Germinal center (tissue), 1 donor: ENCODE results near the gene SLC16A13.
"Not testable (repeated sequence)": the region's sequence is repeated elsewhere in the genome, so short reads cannot be mapped to it uniquely, and the experiment has no call there.

Source experiments
- DNase-seq: peaks from one replicate; pipeline ENCODE4 v3.0.0; 2012; ENCODE audit warnings: mixed read lengths, low spot score

Gene SLC16A13

DNA sequence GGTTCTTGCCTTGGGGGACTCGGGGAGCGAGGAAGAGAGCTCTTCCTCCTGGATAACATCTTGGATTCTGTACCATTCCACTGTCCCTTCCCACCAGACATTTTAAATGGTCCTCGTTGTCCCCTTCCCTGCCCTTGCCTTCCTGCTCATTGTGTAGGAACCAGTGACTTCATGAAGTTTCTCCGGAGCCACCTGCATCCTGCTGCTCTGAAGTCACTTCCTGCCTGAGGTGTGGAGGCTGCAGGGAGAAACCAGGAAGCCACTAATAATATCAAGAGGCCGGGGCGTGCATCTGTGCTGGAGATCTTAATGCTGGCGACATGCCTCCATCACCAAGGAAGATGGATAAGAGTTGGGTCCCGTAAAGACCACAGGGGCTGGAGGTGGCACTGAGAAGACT, 6.2 kb upstream of the SLC16A13 start:
- DNase-seq = no peak

GRCh38 chr17:7034955-7035590, 742 bp upstream of the SLC16A13 start:
- DNase-seq = no peak

DNA sequence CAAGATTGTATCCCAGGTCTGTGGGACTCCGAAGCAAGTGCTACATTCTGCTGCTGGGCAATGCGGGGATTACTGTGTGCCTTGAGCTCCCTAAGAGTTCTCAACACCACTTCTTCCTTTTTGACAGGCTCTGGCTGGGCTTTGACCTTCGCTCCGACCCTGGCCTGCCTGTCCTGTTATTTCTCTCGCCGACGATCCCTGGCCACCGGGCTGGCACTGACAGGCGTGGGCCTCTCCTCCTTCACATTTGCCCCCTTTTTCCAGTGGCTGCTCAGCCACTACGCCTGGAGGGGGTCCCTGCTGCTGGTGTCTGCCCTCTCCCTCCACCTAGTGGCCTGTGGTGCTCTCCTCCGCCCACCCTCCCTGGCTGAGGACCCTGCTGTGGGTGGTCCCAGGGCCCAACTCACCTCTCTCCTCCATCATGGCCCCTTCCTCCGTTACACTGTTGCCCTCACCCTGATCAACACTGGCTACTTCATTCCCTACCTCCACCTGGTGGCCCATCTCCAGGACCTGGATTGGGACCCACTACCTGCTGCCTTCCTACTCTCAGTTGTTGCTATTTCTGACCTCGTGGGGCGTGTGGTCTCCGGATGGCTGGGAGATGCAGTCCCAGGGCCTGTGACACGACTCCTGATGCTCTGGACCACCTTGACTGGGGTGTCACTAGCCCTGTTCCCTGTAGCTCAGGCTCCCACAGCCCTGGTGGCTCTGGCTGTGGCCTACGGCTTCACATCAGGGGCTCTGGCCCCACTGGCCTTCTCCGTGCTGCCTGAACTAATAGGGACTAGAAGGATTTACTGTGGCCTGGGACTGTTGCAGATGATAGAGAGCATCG, 2.4 kb downstream of the SLC16A13 start:
- DNase-seq = no peak

DNA sequence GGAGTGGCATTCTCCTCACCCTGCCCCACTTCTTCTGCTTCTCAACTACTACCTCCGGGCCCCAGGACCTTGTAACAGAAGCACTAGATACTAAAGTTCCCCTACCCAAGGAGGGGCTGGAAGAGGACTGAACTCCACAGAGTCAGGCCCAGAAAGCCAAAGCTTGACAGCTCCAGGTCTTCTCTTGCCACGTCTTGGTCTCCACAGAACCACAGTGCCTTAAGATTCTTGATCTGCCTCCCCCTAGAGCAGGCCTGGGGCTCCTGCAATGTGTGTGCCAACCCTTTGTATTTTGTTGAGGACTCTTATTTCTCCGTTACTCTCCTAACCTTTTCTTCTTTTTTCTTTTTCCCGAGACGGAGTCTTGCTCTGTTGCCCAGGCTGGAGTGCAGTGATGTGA, 4.0 kb downstream of the SLC16A13 start:
- DNase-seq = no peak

DNA sequence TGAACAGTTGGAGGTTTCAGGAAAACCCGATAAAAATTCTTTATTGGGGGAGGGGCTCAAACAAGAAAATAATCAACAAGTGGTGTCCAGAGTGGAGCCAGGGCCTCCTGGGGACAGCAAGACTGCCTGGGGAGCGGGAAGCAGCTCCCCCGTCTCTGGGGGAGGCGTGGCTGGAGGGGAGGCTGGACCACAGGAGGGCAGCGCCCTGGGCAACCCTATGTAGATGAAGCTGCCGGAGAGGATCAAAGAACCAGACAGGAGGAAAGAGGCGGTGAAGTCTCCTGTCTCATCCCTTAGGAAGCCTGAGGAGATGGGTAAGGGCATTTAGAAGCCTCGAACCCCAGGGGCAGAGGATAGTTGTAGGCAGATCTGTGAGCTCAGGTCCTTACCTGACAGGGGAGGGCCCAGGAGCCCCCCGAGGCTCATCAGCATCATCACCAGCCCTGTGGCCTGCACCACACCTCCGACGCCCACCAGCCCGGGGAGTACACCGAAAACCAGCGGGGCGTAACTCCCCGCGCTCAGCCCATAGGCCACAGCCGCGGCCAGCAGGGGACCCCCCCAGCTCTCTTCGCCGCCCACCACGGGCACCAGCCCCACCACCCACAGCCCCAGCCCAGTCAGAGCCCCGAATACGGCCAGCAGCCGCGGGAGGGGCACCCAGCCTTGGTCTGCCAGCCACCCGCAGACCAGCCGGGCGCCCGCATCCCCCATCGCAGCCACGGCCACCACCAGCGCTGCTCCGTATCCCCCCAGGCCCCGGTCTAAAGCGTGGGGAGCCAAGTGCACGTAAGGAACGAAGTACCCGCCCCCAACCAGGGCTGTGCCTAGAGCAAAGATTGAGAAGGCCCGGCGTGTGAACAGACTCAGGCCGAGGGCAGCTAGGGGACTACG, 6.0 kb downstream of the SLC16A13 start:
- no peak for DNase-seq

GRCh38 chr17:7042501-7043181, 6.8 kb downstream of the SLC16A13 start:
- peak; percentile 59 for DNase-seq

DNA sequence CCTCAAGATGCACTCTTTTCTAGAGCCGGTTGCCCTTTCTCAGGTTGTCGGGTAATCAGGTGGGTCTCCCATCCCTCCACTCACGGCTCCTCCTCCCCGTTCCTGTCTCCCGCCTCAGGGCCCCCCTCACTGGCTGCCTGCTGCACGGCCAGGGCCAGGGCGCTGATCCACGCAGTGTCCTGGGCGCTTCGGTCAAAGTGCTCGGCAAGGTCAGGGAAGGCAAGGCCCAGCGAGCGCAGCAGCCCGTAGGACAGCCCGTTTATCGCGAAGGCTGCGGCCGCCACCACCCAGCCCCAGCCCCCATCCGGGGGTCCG, 7.3 kb downstream of the SLC16A13 start:
- DNase-seq = no peak

DNA sequence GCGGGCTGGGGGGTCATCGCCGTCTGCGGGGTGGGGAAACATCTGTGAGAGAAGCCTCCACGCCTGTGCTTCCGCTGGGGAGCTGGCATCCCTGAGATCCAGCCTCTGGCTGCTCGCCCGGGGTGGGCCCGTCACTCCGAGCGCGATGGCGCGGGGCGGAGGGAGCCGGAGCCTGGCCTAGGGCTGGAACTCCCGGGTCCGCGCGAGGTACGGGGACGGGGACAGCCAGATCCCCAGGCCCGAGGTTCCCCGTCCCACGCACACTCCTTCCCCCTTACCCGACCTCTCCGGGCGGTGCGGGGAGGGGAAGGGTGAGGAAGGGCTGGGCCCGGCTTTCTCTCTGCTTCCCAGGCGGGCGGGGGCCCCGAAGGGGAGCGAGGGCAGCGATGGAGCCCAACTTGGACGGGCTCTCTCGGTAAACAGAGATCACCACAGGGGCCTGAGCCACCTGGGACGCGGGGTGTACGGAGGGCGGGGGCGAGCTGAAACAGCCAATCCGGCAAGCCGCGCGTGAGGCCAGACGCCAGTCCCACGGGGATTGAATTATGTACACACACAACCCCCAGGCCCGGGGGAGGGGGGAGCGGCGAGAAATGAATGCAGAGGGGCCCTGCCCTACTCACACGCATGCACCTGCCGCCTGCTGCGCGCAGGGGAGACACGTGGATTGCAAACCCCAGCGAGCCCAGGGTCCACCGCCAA, 7.8 kb downstream of the SLC16A13 start, which contains the start of gene SLC16A11:
Gene SLC16A11, minus strand, starts transcription at position 596 of the 702 bp plus-strand sequence. Its CDS starts 579 bp downstream, at position 17.
- DNase-seq = peak; percentile 49

DNA sequence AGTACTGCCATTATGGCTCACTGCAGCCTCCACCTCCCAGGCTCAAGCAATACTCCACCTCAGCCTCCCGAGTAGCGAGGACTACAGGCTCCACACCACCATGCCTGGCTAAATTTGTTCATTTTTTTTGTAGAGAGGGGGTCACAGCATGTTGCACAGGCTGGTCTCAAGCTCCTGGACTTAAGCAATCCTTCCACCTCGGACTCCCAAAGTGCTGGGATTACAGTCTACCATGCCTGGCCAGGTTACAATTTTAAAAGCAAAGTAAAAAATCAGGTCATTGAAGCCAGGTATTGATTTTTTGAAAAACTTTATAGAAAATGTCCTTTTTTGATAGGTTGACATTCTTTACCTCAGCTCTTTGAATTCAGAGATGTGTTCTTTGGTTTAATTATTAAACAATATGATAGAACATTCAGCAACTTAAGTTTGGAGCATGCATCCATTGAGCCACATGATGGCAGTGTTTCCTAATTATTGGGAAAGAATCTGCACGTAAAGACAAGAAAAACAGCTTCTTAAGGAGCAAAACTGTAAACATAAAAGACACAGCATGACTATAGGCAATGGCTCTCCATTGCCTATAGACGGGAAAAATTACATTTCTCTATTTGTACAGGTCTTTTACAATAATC, 9.8 kb downstream of the SLC16A13 start:
- no peak for DNase-seq

DNA sequence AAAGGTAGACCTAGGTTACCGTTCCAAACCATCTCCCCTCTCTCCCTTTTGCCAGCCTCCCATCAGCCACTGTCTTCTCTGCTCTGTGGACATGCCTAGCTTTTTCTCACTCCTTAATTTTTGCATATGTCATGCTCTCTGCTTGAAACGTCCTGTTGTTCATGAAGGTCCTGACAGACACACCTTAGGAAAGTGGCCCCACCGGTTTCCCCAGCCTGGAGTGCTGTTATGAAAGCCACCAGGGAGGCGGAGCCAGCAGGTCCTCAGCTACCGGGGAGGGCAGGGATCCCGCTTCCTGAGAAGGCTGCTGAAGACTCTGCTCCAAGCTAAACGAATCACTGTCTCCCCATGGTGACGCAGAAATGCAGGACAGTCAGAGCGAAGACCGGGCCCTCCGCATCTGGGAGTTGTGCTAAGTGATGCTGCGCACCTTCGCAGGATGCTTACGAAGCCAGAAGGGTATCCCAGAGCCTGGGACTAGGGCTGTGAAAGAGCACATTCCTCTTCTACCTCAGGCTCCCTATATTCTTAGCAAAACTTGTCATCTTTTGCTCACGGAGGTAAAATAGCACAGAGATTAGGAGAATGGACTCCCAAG, 10.4 kb downstream of the SLC16A13 start:
- no peak for DNase-seq

GRCh38 chr17:7046725-7047397, 11.0 kb downstream of the SLC16A13 start:
- not testable (repeated sequence) for DNase-seq

DNA sequence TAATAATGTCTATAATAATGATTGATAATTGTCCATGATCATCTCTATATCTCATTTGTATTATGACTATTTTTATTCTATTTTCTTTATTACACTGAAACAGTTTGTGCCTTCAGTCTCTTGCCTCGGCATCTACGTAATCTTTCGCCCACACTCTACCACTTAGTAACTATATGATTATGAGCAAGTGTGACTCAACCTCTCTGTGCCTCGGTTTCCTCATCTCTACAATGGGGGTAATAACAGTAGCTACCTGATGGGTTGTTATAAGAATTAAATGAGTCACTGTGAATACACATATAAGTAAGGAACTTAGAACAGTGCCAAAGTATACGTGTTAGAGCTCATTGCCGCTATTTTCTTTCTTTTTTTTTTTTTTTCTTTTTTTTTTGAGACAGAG, 11.8 kb downstream of the SLC16A13 start:
- no peak for DNase-seq

GRCh38 chr17:7048968-7049367, 13.2 kb downstream of the SLC16A13 start:
- DNase-seq = no peak

- DNase-seq = not testable (repeated sequence)
These were observed 14.8 kb downstream of the SLC16A13 start for GRCh38 chr17:7050583-7050982.

GRCh38 chr17:7056386-7056785, 20.6 kb downstream of the SLC16A13 start:
- no peak for DNase-seq

GRCh38 chr17:7058831-7059447, 23.1 kb downstream of the SLC16A13 start:
- no peak for DNase-seq

DNA sequence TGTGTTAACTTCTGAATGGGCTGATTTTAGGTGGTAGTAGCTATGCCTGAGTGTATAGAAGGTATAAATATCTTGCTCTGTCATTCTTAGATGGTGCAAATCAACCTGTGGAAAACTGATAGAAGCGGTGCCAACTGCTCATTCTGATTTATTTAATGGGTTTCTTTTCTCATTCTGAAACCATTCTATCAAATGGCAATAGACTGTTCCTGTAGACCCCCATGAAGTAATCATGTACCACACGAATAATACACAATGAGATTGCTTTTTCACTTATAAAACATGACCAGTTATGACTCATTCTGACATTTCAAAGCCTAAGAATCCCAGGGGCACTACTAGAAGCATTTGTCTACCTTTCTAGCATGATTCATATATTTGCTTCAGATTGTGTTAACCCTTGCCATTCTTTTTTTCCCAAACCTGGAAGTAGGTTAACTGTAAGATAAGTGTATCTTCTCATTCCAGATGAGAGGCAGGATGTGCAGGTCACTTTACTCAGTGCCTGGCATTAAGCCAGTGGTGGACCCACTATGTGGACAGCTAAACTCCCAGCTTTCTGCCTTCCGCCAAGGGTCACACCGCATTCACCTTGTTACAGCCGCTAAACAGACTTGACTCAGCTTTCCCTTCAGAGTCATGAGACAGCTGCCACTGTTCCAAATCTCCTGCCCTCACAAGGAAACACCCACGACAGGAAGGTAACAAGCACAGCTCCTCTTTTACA, 24.5 kb downstream of the SLC16A13 start:
- DNase-seq = no peak

- DNase-seq = no peak
These were observed 27.8 kb downstream of the SLC16A13 start for GRCh38 chr17:7063518-7064094.
